Heart right ventricle (tissue), 16 donors: ENCODE data around the gene GPR146. TPM values are rescaled to one million over a fixed set of nuclear protein-coding genes. Genes with fewer than 3 reads are reported as not detected.

Source experiments
- ATAC-seq, 8 donors: fragments of 200-7000 bp; cut with Tn5 transposase; one replicate each; pipeline ENCODE4 v1.9.1; 2020; ENCODE audit warnings: mild to moderate bottlenecking in 8 of 8, moderate library complexity in 8 of 8, moderate number of reproducible peaks in 1 of 8
- DNase-seq, 2 donors: peaks; one replicate each; pipeline ENCODE4 v3.0.0-alpha.2; 2020
- H3K27ac ChIP-seq, 10 donors: fragments of 200-600 bp; sonication (generic) in 2 of 10; one replicate each; pipeline versions ENCODE4 v1.5.0 to v1.8.0; 2020 to 2022; ENCODE audit warnings: mild to moderate bottlenecking in 3 of 10
- H3K27me3 ChIP-seq, 7 donors: fragments of 200-600 bp; one replicate each; pipeline ENCODE4 v1.8.0; 2021 to 2022; ENCODE audit warnings: mild to moderate bottlenecking in 2 of 7
- H3K36me3 ChIP-seq, 9 donors: fragments of 200-600 bp; sonication (generic) in 1 of 9; one replicate each; pipeline versions ENCODE4 v1.5.0 to v1.8.0; 2020 to 2022; ENCODE audit warnings: mild to moderate bottlenecking in 2 of 9
- H3K4me1 ChIP-seq, 9 donors: fragments of 200-600 bp; sonication (generic) in 1 of 9; one replicate each; pipeline versions ENCODE4 v1.5.0 to v1.8.0; 2020 to 2022; ENCODE audit warnings: mild to moderate bottlenecking in 4 of 9
- H3K4me3 ChIP-seq, 10 donors: fragments of 200-600 bp; sonication (generic) in 2 of 10; one replicate each; pipeline versions ENCODE4 v1.5.0 to v1.8.0; 2020 to 2022; ENCODE audit warnings: mild to moderate bottlenecking in 7 of 10, moderate library complexity in 2 of 10
- H3K9me3 ChIP-seq, 11 donors: fragments of 200-600 bp in 10 of 11; sonication (generic) in 2 of 11; one replicate each; pipeline versions ENCODE4 v1.5.0 to v1.8.0; 2013 to 2022; ENCODE audit warnings: mild to moderate bottlenecking in 2 of 11, control low read depth in 1 of 11, moderate library complexity in 1 of 11
- WGBS, 2 donors: extraction: QIAGEN DNeasy Blood & Tissue Kit; methylation state at CpG; one replicate each; pipeline ENCODE4 v1.1.7; 2013; ENCODE audit warnings: inconsistent platforms in 1 of 2; 5-methylcytosine and 5-hydroxymethylcytosine counted together
- intact Hi-C, 10 donors: fragments of 100-400 bp; cut with DNase I; formaldehyde crosslinking; loops; one replicate each; pipeline versions ENCODE4 v1.11.1 to v1.14.2; 2022
- polyA plus RNA-seq, 2 donors: library from polyadenylated mRNA; stranded (reverse); fragments of 200-250 nt; gene quantifications; one replicate each; pipeline ENCODE4 v1.2.3, GENCODE V29; 2013
- total RNA-seq, 10 donors: library from RNA; stranded (reverse); fragmentation: NEBNext Ultra II Directional in 3 of 10; extraction: Animal tissue kit (Norgen Biotek cat#: 25700) in 3 of 10; gene quantifications; one replicate each; pipeline versions ENCODE4 v1.2.1 to v1.2.4, GENCODE V29; 2021 to 2023
- TF ChIP-seq, protein P1 (sequence below), 9 donors: fragments of 200-600 bp; sonication (generic) in 2 of 9; IDR thresholded peaks; one replicate each; pipeline versions ENCODE4 v1.5.0 to v1.8.0; 2021 to 2022; ENCODE audit warnings: antibody characterized with exemption in 9 of 9, mild to moderate bottlenecking in 5 of 9, moderate library complexity in 1 of 9
- donor health status: Arrhythmogenic right ventricular cardiomyopathy.
- donor health status: ischemic (EF 13 %, LVEDD 7.1; RV severe dilation, severe dysfunction).
- donor health status: healthy with polysubstance abuse.
- donor health status: DM: no; HTN: yes; CAD: no.
- donor health status: DM: no; HTN: no; CAD: no.
- donor health status: ischemic (EF 25% LVEDD 6.9; RV normal size, moderate dysfunction).
- donor health status: ischemic (EF 25% LVEDD 5.7; RV mildly dilated, moderate dysfunction).
- donor health status: healthy.
- donor health status: DM: yes; HTN: yes; CAD: no.
- donor health status: Ischemic cardiomyopathy.
- donor health status: ischemic (EF 35%, LVEDD 5.7; RV mildly dilated, moderate dysfunction).
- donor health status: nonischemic (EF 11% LVEDD 7.7; RV severe dilation, severe dysfunction).
- donor health status: DM: yes; HTN: yes; CAD: no.
- donor health status: PGD.
- donor health status: ischemic (EF 29% LVEDD 5.4; RV normal size, mild dysfunction).
- donor health status: nonischemic (EF 23%, LVEDD 6.1; RV moderate dilation, normal function).

The GPR146 gene
- total and polyA plus RNA-seq, 12 donors: 13.3 to 34.5 (median 22.7) TPM

DNA sequence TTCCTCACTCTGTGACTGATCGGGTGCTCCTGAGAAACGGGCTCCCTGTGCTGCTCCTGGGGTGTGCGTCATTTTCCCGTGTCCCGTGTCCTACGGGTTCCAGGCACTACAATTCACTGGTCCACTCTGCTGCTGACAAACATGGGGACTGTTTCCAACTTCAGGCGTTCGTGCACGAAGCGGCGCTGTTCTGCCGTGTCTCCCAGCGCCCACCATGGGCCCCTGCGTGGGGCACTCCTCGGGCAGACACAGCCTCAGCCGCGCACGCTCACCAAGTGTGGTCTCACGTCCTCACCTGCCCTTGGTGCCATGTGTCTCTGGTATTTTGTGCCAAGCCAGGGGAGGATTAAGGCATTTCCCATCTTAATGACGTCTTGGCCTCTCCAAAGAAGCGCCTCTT is 19.0 kb downstream of the GPR146 start:
- Histone ChIP-seq H3K4me1 (peaks cover 7 to 33% (median 26%) of the 10 kb centered on the region in 9 donors), H3K27me3 (peaks cover 0 to 7% (median 0%) of the 10 kb centered on the region in 7 donors), H3K36me3 (peaks cover 0 to 9% (median under 1%) of the 10 kb centered on the region in 9 donors), H3K9me3 (no peaks in the 10 kb centered on the region), H3K4me3 (no peak overlapping the region), H3K27ac (no peak overlapping the region)
- no peak for DNase-seq
- WGBS, 2 donors: 93 to 96% methylated on average over 21 of the region's 21 CpGs
- TF ChIP-seq, protein P1, sequence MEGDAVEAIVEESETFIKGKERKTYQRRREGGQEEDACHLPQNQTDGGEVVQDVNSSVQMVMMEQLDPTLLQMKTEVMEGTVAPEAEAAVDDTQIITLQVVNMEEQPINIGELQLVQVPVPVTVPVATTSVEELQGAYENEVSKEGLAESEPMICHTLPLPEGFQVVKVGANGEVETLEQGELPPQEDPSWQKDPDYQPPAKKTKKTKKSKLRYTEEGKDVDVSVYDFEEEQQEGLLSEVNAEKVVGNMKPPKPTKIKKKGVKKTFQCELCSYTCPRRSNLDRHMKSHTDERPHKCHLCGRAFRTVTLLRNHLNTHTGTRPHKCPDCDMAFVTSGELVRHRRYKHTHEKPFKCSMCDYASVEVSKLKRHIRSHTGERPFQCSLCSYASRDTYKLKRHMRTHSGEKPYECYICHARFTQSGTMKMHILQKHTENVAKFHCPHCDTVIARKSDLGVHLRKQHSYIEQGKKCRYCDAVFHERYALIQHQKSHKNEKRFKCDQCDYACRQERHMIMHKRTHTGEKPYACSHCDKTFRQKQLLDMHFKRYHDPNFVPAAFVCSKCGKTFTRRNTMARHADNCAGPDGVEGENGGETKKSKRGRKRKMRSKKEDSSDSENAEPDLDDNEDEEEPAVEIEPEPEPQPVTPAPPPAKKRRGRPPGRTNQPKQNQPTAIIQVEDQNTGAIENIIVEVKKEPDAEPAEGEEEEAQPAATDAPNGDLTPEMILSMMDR (IDR thresholded peaks at IDR 0.05): no peak
- intact Hi-C loops: loop anchor here in 3 of 10 donors (5.0 kb wide), 2 partner anchors 36 to 51 kb away; no protein-coding TSS in a partner anchor
- no peak for ATAC-seq

DNA sequence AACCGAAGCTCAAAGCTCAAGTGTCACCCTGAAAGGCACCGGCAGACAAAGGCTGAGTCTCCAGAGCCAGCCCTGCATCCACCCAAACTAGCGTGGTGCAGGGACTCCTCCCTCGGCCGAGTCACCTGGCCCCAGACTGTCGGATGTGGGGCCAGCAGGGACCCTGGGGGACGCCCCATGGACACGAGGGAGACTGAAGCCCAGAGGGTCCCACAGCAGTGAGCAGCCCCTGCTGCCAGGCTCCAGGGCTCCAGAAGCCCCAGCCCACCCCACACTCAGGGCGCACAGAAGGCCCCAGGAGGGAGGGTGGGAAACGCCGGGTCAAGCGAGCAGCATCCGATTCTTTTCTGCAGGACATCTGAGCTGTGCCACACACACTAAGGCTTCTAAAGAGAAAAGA is 20.2 kb downstream of the GPR146 start:
- Histone ChIP-seq H3K36me3 (no peaks in the 10 kb centered on the region), H3K4me3 (no peak overlapping the region), H3K4me1 (peaks cover 7 to 33% (median 26%) of the 10 kb centered on the region in 9 donors), H3K27ac (no peak overlapping the region), H3K9me3 (no peaks in the 10 kb centered on the region), H3K27me3 (peaks cover 0 to 7% (median 0%) of the 10 kb centered on the region in 7 donors)
- no peak for DNase-seq
- 85 to 91% methylated on average over 13 of the region's 13 CpGs for WGBS, 2 donors
- intact Hi-C loops: loop anchor here in 7 of 10 donors (2.0 to 5.0 kb wide), 5 partner anchors 37 to 80 kb away; no protein-coding TSS in a partner anchor
- TF ChIP-seq, protein P1 (IDR thresholded peaks at IDR 0.05): no peak
- ATAC-seq: no peak

DNA sequence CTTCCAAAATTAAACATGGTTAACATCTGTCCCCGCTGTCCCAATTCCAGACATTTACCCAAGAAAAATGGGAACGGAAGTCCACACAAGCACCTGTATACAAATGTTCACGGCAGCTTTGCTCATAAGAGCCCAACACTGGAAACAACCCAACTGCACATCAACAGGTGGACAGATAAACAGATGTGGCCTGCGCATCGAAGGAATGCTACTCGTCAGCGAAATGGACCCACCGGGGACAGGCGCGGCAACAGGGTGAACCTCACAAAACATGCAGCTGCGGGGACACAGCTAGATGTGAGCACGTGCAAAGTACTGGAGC is 20.9 kb downstream of the GPR146 start:
- 77 to 80% methylated on average over 12 of the region's 12 CpGs for WGBS, 2 donors

DNA sequence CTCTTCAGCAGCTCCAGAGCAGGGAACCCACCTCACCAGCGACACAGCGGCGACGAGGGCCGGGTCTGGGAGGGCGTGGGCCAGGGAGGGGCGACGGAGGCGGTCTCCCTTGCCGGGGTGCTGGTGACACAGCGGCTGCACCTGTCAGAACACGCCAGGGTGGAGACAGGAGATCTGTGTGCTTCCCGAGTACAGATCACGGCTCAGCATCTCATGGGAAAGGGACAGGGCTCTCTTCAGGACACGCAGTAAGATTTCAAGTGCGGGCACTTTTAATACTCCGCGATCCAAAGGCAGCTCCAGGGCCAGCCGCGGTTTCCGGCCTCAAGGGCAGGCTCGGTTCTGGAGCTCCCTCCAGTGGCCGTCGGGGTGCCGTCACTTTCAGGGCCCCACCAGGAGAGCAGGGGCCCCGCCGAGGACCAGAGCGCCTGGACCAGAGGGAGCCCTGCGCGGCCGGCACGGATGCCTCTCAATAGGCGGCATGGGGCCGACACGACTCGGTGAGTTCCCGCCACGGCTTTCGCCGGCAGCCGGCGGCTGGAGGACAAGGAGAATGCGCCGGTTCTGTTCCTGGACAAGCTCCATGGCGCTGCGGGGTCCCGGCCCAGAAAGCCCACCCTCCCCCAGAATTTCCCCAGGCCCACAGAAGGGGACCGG is 21.4 kb downstream of the GPR146 start:
- peak overlapping the region in 9 of 10 donors; percentile 6 to 42 (median 25) for H3K4me3 ChIP-seq
- intact Hi-C loops: loop anchor here (1.0 to 2.0 kb wide), 5 partner anchors 69 to 79 kb away; no protein-coding TSS in a partner anchor
- H3K36me3 ChIP-seq: no peaks in the 10 kb centered on the region
- ATAC-seq (peak; percentile 89 to 95 (median 95)), DNase-seq (peak; percentile 85 to 87)
- TF ChIP-seq, protein P1 (IDR thresholded peaks at IDR 0.05): peak; percentile 95 to 99 (median 96)
- peaks cover 7 to 25% (median 17%) of the 10 kb centered on the region in 9 donors for H3K4me1 ChIP-seq
- H3K9me3 ChIP-seq: no peaks in the 10 kb centered on the region
- H3K27ac ChIP-seq: no peak overlapping the region
- WGBS, 2 donors: 11 to 14% methylated on average over 48 of the region's 48 CpGs
- H3K27me3 ChIP-seq: peaks cover 0 to 7% (median 0%) of the 10 kb centered on the region in 7 donors

More for the DNA sequence above, 20.9 kb downstream of the GPR146 start:
- no peak overlapping the region for H3K27ac ChIP-seq
- H3K9me3 ChIP-seq: no peaks in the 10 kb centered on the region
- TF ChIP-seq, protein P1 (IDR thresholded peaks at IDR 0.05): no peak
- H3K4me1 ChIP-seq: peaks cover 7 to 30% (median 22%) of the 10 kb centered on the region in 9 donors
- peak overlapping the region in 9 of 10 donors; percentile 6 to 42 (median 25) for H3K4me3 ChIP-seq
- no peaks in the 10 kb centered on the region for H3K36me3 ChIP-seq
- no peak for DNase-seq
- ATAC-seq: no peak
- intact Hi-C loops: loop anchor here (1.0 to 2.0 kb wide), 4 partner anchors 68 to 80 kb away; no protein-coding TSS in a partner anchor
- peaks cover 0 to 7% (median 0%) of the 10 kb centered on the region in 7 donors for H3K27me3 ChIP-seq
